ENCODE data around the gene PLXNA2.

PLXNA2 gene

DNA sequence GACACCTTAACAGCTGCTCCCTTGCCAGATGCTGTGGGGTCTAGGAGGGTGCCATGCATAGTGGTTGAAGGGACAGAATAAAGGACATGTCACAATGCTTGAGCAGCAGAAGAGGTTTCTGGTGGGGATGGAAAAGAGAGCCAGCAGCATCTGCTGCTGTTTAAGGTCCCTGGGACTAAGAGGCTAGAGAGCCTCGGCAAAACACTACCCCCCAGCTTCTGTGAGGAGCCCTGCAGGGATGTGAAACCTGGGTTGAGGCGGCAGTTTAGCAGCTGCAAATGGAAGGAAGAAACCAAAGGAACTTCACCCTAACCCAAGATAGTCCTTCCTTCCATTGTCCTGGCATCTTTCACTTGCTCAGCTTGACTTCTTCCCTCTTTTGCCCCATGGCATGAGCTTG, 39.4 kb downstream of the PLXNA2 start:
- Histone ChIP-seq H3K4me1 (peaks cover 7% of the 10 kb centered on the region), H3K9me3 (no peaks in the 10 kb centered on the region), H3K36me3 (peaks cover 43% of the 10 kb centered on the region), H3K27me3 (no peaks in the 10 kb centered on the region), H3K4me3 (ENCODE audit: low read depth, low read length) (no peak overlapping the region)
- TF ChIP-seq CTCF (IDR thresholded peaks at IDR 0.05; ENCODE audit: low read depth, low read length) = no peak
- no peak for DNase-seq

DNA sequence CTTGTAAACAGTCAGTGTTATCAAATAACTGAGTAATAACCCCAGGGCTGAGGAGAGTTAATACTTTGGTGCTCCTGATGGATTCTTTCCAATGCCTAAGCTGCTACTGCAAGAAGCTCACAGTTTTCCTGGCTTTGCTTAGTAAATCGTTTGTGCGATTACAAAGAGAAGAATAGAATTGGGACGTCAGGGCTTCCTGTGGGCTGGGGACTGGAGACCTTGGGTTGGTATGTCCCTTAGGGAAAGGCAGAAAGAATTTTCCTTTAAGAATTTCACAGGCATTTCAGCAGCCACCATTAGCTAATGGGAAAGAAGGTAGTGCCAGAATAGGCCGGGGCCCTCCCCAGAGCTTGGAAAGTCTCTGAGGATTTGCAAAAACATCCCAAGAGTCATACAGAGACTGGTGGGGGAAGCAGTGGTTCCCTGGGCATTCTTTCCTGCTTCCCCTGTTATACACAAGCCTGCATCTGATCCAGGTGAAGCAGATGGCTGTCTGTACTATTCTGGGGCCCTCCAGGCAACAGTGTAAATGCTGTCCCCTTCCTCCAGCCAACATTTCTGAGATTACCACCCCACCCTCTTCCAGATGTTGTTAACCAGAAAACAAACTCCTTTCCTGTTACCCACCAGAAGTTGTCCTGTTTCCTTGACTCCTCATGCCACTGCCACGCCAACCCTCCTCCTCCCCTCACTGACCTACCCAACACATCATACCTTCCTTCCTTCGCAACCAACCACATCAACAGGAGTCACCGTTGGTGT, 40.2 kb downstream of the PLXNA2 start:
- H3K36me3 ChIP-seq = peaks cover 42% of the 10 kb centered on the region
- no peaks in the 10 kb centered on the region for H3K9me3 ChIP-seq
- H3K4me3 ChIP-seq (ENCODE audit: low read depth, low read length) = no peak overlapping the region
- TF ChIP-seq CTCF (IDR thresholded peaks at IDR 0.05; ENCODE audit: low read depth, low read length) = no peak
- H3K27me3 ChIP-seq = no peaks in the 10 kb centered on the region
- H3K4me1 ChIP-seq = peaks cover 7% of the 10 kb centered on the region
- DNase-seq = no peak

DNA sequence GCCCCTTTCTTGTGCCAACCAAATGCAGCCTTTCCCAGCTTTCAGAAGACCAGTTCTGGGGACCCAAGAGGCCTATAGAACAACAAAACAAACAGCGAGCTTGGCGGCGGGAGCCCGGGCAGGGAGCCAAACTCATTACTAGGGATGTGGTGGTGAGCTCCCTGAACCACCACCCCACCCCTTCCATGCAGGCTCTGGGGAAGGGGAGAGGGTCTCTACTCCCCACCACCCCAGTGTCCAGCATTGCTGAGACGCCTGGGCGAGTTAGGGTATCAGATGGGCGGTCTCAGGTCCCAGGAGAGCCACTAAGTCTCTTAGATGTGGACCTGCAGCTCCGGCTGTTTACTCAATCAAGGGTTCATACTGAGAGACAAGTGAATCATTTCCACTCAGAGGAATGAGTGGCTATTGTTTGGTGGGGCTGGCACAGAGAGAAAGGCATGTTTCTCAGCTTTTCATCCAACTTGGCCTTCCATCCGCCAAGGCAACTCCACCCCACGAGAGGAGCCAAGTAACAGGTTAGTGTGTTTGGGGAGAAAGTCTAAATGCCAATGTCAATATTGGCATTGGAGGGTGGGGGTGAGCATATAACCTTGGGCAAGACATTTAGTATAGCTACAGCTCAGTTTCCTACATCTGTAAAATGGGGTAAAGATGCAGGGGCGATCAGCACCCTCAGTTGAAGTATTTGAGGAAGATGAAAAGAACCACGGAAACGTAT, 40.9 kb downstream of the PLXNA2 start:
- Histone ChIP-seq H3K4me1 (peaks cover 7% of the 10 kb centered on the region), H3K4me3 (ENCODE audit: low read depth, low read length) (no peak overlapping the region), H3K27me3 (no peaks in the 10 kb centered on the region), H3K36me3 (peaks cover 39% of the 10 kb centered on the region), H3K9me3 (no peaks in the 10 kb centered on the region)
- no peak for DNase-seq
- no peak for TF ChIP-seq CTCF (IDR thresholded peaks at IDR 0.05; ENCODE audit: low read depth, low read length)

DNA sequence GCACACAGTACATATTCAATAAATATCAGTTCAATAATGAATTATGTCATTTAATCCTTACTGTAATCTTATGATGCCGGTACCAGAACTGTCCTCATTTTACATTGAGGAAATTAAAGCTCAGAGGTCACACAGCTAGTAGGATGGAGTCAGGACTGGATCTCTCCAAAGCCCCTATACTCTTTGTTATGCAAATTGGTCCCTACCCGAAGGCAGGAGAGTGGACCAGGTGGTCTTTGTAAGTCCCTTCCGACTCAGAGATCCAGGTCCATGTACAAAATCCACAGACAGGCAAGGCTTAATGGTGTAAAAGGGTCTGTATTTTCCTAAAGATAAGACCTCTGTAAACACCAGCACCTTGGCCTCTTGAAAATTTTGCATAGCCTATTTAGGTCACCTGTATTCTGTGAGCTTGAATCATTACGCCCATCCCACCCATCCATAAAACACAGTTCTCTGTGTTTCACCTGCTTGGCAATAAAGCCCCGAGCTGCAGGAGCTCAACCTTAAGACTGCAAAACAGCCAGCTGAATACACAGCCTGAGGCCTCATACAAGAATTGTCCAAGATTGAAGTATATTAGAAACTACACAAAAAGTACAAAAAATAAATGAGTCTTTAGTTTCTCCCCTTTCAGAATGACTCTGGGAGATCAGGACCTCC, 41.7 kb downstream of the PLXNA2 start:
- Histone ChIP-seq H3K27me3 (no peaks in the 10 kb centered on the region), H3K4me3 (ENCODE audit: low read depth, low read length) (no peak overlapping the region), H3K9me3 (no peaks in the 10 kb centered on the region), H3K36me3 (peaks cover 34% of the 10 kb centered on the region), H3K4me1 (peaks cover 7% of the 10 kb centered on the region)
- DNase-seq = no peak
- no peak for TF ChIP-seq CTCF (IDR thresholded peaks at IDR 0.05; ENCODE audit: low read depth, low read length)

GRCh38 chr1:208201229-208201628, 43.0 kb downstream of the PLXNA2 start:
- Histone ChIP-seq H3K36me3 (peaks cover 25% of the 10 kb centered on the region), H3K9me3 (no peaks in the 10 kb centered on the region), H3K4me3 (ENCODE audit: low read depth, low read length) (no peak overlapping the region), H3K27me3 (no peaks in the 10 kb centered on the region), H3K4me1 (peaks cover 7% of the 10 kb centered on the region)
- peak; percentile 29 for DNase-seq
- no peak for TF ChIP-seq CTCF (IDR thresholded peaks at IDR 0.05; ENCODE audit: low read depth, low read length)

Data from BE2C (cell line).